ENCODE measurements around the gene RAB19. TPM values are rescaled to one million over a fixed set of nuclear protein-coding genes. Genes with fewer than 3 reads are reported as not detected.

RAB19 gene
- total and polyA plus RNA-seq, 10 of the 15 experiments (the other 5 are each of a cell fraction or from before 2014, with no cell fraction given), result 0.14 to 1.0 (median 0.23) TPM; not detected in 5

DNA sequence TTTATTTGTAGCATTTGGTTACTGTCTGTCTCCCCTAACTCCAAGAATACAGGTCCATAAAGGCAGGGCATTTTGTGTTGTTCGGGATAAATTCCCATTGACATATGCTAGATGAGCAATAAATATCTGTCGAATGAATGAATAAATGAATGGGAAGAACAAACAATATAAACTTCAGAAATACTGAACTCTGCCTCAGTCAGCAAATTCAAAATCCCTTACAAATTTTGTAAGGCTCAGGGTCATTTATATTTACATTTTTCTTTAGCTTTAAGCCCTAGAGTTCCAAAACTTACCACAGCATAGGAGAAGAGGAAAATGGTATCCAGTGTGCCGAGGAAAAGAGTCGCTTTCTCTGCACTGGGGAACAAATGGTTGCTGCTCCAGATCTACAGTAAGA is 34.6 kb upstream of the RAB19 start (continued):
- TF ChIP-seq, protein P1, sequence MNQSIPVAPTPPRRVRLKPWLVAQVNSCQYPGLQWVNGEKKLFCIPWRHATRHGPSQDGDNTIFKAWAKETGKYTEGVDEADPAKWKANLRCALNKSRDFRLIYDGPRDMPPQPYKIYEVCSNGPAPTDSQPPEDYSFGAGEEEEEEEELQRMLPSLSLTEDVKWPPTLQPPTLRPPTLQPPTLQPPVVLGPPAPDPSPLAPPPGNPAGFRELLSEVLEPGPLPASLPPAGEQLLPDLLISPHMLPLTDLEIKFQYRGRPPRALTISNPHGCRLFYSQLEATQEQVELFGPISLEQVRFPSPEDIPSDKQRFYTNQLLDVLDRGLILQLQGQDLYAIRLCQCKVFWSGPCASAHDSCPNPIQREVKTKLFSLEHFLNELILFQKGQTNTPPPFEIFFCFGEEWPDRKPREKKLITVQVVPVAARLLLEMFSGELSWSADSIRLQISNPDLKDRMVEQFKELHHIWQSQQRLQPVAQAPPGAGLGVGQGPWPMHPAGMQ (IDR thresholded peaks at IDR 0.05; ENCODE audit: borderline replicate concordance), result no peak
- TF ChIP-seq FOS (IDR thresholded peaks at IDR 0.05; ENCODE audit: borderline replicate concordance, extremely low read depth, insufficient read length), result no peak

DNA sequence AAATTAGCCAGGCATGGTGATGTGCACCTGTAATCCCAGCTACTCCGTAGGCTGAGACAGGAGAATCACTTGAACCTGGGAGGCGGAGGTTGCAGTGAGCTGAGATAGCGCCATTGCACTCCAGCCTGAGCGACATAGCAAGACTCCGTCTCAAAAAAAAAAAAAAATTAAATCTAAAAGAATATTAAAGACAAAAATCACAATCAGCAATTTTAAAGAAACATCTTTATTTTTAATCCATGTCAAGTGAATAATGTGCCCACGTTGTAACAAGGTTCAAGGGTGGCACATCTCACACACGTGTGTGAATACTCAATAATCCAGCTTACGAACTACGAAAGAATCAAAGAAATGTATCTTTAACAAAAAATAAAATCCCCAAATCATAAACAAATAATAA is 28.5 kb upstream of the RAB19 start:
- BruUV-seq (replicated peaks), result no TSS peak
- Histone ChIP-seq H3K4me3 (no peak overlapping the region), H3K36me3 (ENCODE audit: control insufficient read depth in 2 of 2, insufficient read depth in 2 of 2, low read length in 1 of 2) (no peaks in the 10 kb centered on the region), H3K27ac (ENCODE audit: control insufficient read depth, insufficient read depth) (no peak overlapping the region), H3K27me3 (replicated peaks in 1 of 2; ENCODE audit: control insufficient read depth in 2 of 2, insufficient read depth in 2 of 2, low read length in 1 of 2) (no peaks in the 10 kb centered on the region), H3K9ac (ENCODE audit: control insufficient read depth, insufficient read depth, low read length) (no peak overlapping the region), H3K9me3 (replicated peaks; ENCODE audit: control insufficient read depth, insufficient read depth, low read length) (no peaks in the 10 kb centered on the region), H3K4me2 (ENCODE audit: control insufficient read depth, insufficient read depth) (no peak overlapping the region), H3K79me2 (ENCODE audit: control insufficient read depth, insufficient read depth, low read length) (no peaks in the 10 kb centered on the region), H2AFZ (ENCODE audit: control insufficient read depth, low read depth, low read length) (no peak overlapping the region), H4K20me1 (ENCODE audit: control insufficient read depth, insufficient read depth) (no peaks in the 10 kb centered on the region), H3K4me1 (ENCODE audit: control insufficient read depth, insufficient read depth, low read length) (no peaks in the 10 kb centered on the region)
- SMC1A ChIA-PET (ENCODE audit: uncharacterized antibody, unreplicated experiment), result interaction anchor here (0.6 kb wide), 1 partner anchor 10 kb away, joined by 3 read pairs; no protein-coding TSS in a partner anchor
- no peak for DNase-seq (ENCODE audit: low read depth, low spot score)
- in situ Hi-C loops (cut with MboI), result no loop called here
- no peak for ATAC-seq
- POLR2A ChIA-PET, result interaction anchor here (0.5 to 0.6 kb wide), 2 partner anchors 9 to 28 kb away, joined by 3 to 6 read pairs; no protein-coding TSS in a partner anchor
- WGBS (ENCODE audit: insufficient coverage, insufficient replicate concordance, low lambda C conversion rate, missing lambda C conversion rate), result 97% methylated on average over 9 of the region's 9 CpGs
- TF ChIP-seq IKZF2 (IDR thresholded peaks at IDR 0.05) (no peak), DPF2 (IDR thresholded peaks at IDR 0.05) (no peak), ZNF24 (IDR thresholded peaks at IDR 0.05) (no peak), TARDBP (IDR thresholded peaks at IDR 0.05; ENCODE audit: borderline replicate concordance) (no peak), NR2C2 (IDR thresholded peaks at IDR 0.05; ENCODE audit: borderline replicate concordance, control insufficient read depth, insufficient read length, low read depth) (no peak), RAD51 (IDR thresholded peaks at IDR 0.05) (no peak), BHLHE40 (IDR thresholded peaks at IDR 0.05; ENCODE audit: borderline replicate concordance in 1 of 2, low read depth in 2 of 2, low read length in 1 of 2) (no peak), SMAD1 (IDR thresholded peaks at IDR 0.05; ENCODE audit: low read depth, partially characterized antibody) (no peak), MEF2A (IDR thresholded peaks at IDR 0.05; ENCODE audit: insufficient read depth, low read depth, low read length) (no peak), TCF12 (IDR thresholded peaks at IDR 0.05; ENCODE audit: low read depth, low read length) (no peak), KLF5 (IDR thresholded peaks at IDR 0.05; ENCODE audit: partially characterized antibody) (no peak), BMI1 (IDR thresholded peaks at IDR 0.05; ENCODE audit: borderline replicate concordance) (no peak), ZNF384 (IDR thresholded peaks at IDR 0.05; ENCODE audit: borderline replicate concordance, low read depth, low read length) (no peak), PAX5 (IDR thresholded peaks at IDR 0.05; ENCODE audit: borderline replicate concordance, low read depth, low read length) (no peak)
- TF ChIP-seq, protein P2, sequence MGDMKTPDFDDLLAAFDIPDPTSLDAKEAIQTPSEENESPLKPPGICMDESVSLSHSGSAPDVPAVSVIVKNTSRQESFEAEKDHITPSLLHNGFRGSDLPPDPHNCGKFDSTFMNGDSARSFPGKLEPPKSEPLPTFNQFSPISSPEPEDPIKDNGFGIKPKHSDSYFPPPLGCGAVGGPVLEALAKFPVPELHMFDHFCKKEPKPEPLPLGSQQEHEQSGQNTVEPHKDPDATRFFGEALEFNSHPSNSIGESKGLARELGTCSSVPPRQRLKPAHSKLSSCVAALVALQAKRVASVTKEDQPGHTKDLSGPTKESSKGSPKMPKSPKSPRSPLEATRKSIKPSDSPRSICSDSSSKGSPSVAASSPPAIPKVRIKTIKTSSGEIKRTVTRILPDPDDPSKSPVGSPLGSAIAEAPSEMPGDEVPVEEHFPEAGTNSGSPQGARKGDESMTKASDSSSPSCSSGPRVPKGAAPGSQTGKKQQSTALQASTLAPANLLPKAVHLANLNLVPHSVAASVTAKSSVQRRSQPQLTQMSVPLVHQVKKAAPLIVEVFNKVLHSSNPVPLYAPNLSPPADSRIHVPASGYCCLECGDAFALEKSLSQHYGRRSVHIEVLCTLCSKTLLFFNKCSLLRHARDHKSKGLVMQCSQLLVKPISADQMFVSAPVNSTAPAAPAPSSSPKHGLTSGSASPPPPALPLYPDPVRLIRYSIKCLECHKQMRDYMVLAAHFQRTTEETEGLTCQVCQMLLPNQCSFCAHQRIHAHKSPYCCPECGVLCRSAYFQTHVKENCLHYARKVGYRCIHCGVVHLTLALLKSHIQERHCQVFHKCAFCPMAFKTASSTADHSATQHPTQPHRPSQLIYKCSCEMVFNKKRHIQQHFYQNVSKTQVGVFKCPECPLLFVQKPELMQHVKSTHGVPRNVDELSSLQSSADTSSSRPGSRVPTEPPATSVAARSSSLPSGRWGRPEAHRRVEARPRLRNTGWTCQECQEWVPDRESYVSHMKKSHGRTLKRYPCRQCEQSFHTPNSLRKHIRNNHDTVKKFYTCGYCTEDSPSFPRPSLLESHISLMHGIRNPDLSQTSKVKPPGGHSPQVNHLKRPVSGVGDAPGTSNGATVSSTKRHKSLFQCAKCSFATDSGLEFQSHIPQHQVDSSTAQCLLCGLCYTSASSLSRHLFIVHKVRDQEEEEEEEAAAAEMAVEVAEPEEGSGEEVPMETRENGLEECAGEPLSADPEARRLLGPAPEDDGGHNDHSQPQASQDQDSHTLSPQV (IDR thresholded peaks at IDR 0.05), result no peak
- intact Hi-C loops (cut with micrococcal nuclease; ENCODE audit: unreplicated experiment), result no loop called here
- RAD21 ChIA-PET (ENCODE audit: unreplicated experiment), result no interaction called here
- CTCF ChIA-PET, result no interaction called here
- FAIRE-seq, result no peak
